WTC11 (cell line): ENCODE results near the gene HOXB6. TPM values are rescaled to one million over a fixed set of nuclear protein-coding genes. Genes with fewer than 3 reads are reported as not detected.

Experiments
- ATAC-seq: fragments of 200-7000 bp; cut with Tn5 transposase; 2 replicates; pipeline ENCODE4 v1.10.0; 2021; ENCODE audit warnings: mild to moderate bottlenecking, moderate library complexity
- CTCF ChIA-PET: fragments of 300-600 bp; sonication (Branson Sonifier 250); formaldehyde crosslinking; loops from one replicate; lab custom pipeline; 2021; ENCODE audit warnings: antibody characterized with exemption; lab: Charles Lee
- POLR2A ChIA-PET: fragments of 350-600 bp; sonication (Branson Sonifier 250); formaldehyde crosslinking; loops from one replicate; lab custom pipeline; 2021; ENCODE audit warnings: antibody characterized with exemption; lab: Charles Lee
- DNase-seq: peaks from one replicate; pipeline ENCODE4 v3.0.0; 2021; ENCODE audit warnings: low spot score
- H3K27ac Mint-ChIP-seq: 2 replicates; pipeline ENCODE4 v1.8.0; 2021; ENCODE audit warnings: mixed read lengths
- H3K27me3 Mint-ChIP-seq: 2 replicates; pipeline ENCODE4 v1.8.0; 2021; ENCODE audit warnings: low read depth, mild to moderate bottlenecking, moderate library complexity, mixed read lengths
- H3K36me3 Mint-ChIP-seq: 2 replicates; pipeline ENCODE4 v1.8.0; 2021; ENCODE audit warnings: mixed read lengths
- H3K4me1 Mint-ChIP-seq: 2 replicates; pipeline ENCODE4 v1.8.0; 2022; ENCODE audit warnings: mixed read lengths
- H3K4me3 Mint-ChIP-seq: 2 replicates; pipeline ENCODE4 v1.8.0; 2021; ENCODE audit warnings: mild to moderate bottlenecking, moderate library complexity, mixed read lengths
- H3K9me3 Mint-ChIP-seq: 2 replicates; pipeline ENCODE4 v1.8.0; 2021; ENCODE audit warnings: mixed read lengths
- CREB1 ChIP-seq: sonication (generic); formaldehyde crosslinking; IDR thresholded peaks from 2 replicates; pipeline ENCODE4 v1.8.0; 2023; ENCODE audit warnings: mild to moderate bottlenecking, missing genetic modification reagents
- EMX1 ChIP-seq: fragments of 250-450 bp; sonication (Bioruptor Pico); IDR thresholded peaks from 2 replicates; pipeline ENCODE4 v1.8.0; 2021; ENCODE audit warnings: mild to moderate bottlenecking
- PRRX2 ChIP-seq: fragments of 250-450 bp; sonication (Bioruptor Pico); IDR thresholded peaks from 2 replicates; pipeline ENCODE4 v1.8.0; 2021; ENCODE audit warnings: mild to moderate bottlenecking
- SMAD4 ChIP-seq: sonication (generic); formaldehyde crosslinking; IDR thresholded peaks from 2 replicates; pipeline ENCODE4 v1.8.0; 2022; ENCODE audit warnings: mild to moderate bottlenecking, missing genetic modification reagents
- ZBTB21 ChIP-seq: sonication (generic); formaldehyde crosslinking; IDR thresholded peaks from 2 replicates; pipeline ENCODE4 v1.8.1; 2023; ENCODE audit warnings: mild to moderate bottlenecking, missing genetic modification reagents, borderline replicate concordance
- ZNF423 ChIP-seq: fragments of 250-450 bp; sonication (Bioruptor Pico); IDR thresholded peaks from 2 replicates; pipeline ENCODE4 v2.1.2; 2022; ENCODE audit warnings: mild to moderate bottlenecking, moderate library complexity
- total RNA-seq: library from RNA; stranded (reverse); gene quantifications from 3 replicates; pipeline ENCODE4 v1.2.3, GENCODE V29; 2021
- TF ChIP-seq, protein P1 (sequence below): fragments of 250-450 bp; sonication (Bioruptor Pico); IDR thresholded peaks from 2 replicates; pipeline ENCODE4 v1.8.0; 2021; ENCODE audit warnings: mild to moderate bottlenecking
- TF ChIP-seq, protein P2 (sequence below): sonication (generic); formaldehyde crosslinking; conservative IDR thresholded peaks from 2 replicates; pipeline ENCODE4 v1.8.1; 2022; ENCODE audit warnings: mild to moderate bottlenecking, missing genetic modification reagents
- TF ChIP-seq, protein P3 (sequence below): sonication (generic); formaldehyde crosslinking; IDR thresholded peaks from 2 replicates; pipeline ENCODE4 v1.8.0; 2023; ENCODE audit warnings: missing genetic modification reagents, mild to moderate bottlenecking, borderline replicate concordance
- TF ChIP-seq, protein P4 (sequence below): sonication (generic); formaldehyde crosslinking; IDR thresholded peaks from 2 replicates; pipeline ENCODE4 v1.8.0; 2022; ENCODE audit warnings: missing genetic modification reagents
- TF ChIP-seq, protein P5 (sequence below): sonication (generic); formaldehyde crosslinking; IDR thresholded peaks from 2 replicates; pipeline ENCODE4 v1.8.0; 2022; ENCODE audit warnings: mild to moderate bottlenecking, missing genetic modification reagents
- TF ChIP-seq, protein P6 (sequence below): fragments of 250-450 bp; sonication (Bioruptor Pico); IDR thresholded peaks from 2 replicates; pipeline ENCODE4 v2.1.2; 2022; ENCODE audit warnings: mild to moderate bottlenecking, moderate library complexity
- TF ChIP-seq, protein P7 (sequence below): sonication (generic); formaldehyde crosslinking; IDR thresholded peaks from 2 replicates; pipeline ENCODE4 v1.8.1; 2022; ENCODE audit warnings: mild to moderate bottlenecking, moderate library complexity, missing genetic modification reagents
- TF ChIP-seq, protein P8 (sequence below): fragments of 250-450 bp; sonication (Bioruptor Pico); IDR thresholded peaks from 2 replicates; pipeline ENCODE4 v1.9.0; 2021; ENCODE audit warnings: moderate library complexity, mild to moderate bottlenecking, inconsistent platforms, borderline replicate concordance

The HOXB6 gene
- total RNA-seq, 1 experiment from 2014 or later, result not detected

DNA sequence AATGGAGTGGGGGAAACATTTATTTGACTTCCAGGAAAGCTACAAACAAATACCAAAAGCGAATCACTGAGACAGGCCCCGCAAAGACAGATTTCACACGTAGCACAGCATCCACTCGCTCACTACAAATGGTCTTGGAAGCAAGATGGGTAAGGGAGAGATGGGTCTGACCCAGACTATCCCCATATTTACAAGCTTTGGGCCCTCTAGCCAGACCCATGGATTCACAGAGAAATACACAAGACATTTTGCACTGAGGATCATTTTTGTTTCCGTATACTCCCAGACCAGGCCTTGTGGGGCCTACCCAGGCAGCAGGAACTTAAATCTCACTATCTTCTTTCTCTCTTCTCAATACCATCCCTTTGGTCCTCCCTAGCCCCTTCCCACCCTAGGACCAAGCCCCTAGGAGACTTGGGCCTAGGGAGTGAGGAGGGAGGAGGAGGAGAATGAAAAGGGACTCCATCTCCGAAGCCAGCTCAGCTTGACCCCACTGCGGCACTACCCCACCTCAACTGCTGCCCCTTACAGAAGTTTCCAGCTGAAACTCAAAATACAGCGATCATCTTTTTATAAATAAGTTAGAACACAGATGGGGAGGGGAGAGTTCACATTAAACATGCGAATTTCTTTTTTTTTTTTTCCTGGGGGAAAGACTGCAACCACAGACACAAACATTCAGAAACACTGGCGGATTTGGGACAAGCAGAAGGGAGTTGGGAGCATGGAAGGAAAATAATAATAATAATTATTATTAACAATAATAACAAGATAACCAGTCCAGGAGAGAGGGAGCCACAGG lies 13.3 kb downstream of the HOXB6 start:
- peaks cover 2% of the 10 kb centered on the region; the same call in 1 of the 2 replicates for H3K36me3 Mint-ChIP-seq
- ChIA-PET CTCF (interaction anchor here (1.0 to 2.5 kb wide), 6 partner anchors 10 to 255 kb away, joined by 3 to 15 read pairs (median 8); no protein-coding TSS in a partner anchor), POLR2A (no interaction called here)
- H3K4me1 Mint-ChIP-seq, result peaks cover 46% of the 10 kb centered on the region
- peaks cover 100% of the 10 kb centered on the region; the same call in 1 of the 2 replicates for H3K27me3 Mint-ChIP-seq
- DNase-seq, result no peak
- no peak for TF ChIP-seq ZNF423 (CRISPR knock-in tag)
- TF ChIP-seq, protein P1, sequence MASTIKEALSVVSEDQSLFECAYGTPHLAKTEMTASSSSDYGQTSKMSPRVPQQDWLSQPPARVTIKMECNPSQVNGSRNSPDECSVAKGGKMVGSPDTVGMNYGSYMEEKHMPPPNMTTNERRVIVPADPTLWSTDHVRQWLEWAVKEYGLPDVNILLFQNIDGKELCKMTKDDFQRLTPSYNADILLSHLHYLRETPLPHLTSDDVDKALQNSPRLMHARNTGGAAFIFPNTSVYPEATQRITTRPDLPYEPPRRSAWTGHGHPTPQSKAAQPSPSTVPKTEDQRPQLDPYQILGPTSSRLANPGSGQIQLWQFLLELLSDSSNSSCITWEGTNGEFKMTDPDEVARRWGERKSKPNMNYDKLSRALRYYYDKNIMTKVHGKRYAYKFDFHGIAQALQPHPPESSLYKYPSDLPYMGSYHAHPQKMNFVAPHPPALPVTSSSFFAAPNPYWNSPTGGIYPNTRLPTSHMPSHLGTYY (CRISPR knock-in tag), result no peak
- TF ChIP-seq, protein P2, sequence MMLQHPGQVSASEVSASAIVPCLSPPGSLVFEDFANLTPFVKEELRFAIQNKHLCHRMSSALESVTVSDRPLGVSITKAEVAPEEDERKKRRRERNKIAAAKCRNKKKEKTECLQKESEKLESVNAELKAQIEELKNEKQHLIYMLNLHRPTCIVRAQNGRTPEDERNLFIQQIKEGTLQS (CRISPR knock-in tag), result no peak
- TF ChIP-seq, protein P3, sequence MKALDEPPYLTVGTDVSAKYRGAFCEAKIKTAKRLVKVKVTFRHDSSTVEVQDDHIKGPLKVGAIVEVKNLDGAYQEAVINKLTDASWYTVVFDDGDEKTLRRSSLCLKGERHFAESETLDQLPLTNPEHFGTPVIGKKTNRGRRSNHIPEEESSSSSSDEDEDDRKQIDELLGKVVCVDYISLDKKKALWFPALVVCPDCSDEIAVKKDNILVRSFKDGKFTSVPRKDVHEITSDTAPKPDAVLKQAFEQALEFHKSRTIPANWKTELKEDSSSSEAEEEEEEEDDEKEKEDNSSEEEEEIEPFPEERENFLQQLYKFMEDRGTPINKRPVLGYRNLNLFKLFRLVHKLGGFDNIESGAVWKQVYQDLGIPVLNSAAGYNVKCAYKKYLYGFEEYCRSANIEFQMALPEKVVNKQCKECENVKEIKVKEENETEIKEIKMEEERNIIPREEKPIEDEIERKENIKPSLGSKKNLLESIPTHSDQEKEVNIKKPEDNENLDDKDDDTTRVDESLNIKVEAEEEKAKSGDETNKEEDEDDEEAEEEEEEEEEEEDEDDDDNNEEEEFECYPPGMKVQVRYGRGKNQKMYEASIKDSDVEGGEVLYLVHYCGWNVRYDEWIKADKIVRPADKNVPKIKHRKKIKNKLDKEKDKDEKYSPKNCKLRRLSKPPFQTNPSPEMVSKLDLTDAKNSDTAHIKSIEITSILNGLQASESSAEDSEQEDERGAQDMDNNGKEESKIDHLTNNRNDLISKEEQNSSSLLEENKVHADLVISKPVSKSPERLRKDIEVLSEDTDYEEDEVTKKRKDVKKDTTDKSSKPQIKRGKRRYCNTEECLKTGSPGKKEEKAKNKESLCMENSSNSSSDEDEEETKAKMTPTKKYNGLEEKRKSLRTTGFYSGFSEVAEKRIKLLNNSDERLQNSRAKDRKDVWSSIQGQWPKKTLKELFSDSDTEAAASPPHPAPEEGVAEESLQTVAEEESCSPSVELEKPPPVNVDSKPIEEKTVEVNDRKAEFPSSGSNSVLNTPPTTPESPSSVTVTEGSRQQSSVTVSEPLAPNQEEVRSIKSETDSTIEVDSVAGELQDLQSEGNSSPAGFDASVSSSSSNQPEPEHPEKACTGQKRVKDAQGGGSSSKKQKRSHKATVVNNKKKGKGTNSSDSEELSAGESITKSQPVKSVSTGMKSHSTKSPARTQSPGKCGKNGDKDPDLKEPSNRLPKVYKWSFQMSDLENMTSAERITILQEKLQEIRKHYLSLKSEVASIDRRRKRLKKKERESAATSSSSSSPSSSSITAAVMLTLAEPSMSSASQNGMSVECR (CRISPR knock-in tag), result no peak
- TF ChIP-seq, protein P4, sequence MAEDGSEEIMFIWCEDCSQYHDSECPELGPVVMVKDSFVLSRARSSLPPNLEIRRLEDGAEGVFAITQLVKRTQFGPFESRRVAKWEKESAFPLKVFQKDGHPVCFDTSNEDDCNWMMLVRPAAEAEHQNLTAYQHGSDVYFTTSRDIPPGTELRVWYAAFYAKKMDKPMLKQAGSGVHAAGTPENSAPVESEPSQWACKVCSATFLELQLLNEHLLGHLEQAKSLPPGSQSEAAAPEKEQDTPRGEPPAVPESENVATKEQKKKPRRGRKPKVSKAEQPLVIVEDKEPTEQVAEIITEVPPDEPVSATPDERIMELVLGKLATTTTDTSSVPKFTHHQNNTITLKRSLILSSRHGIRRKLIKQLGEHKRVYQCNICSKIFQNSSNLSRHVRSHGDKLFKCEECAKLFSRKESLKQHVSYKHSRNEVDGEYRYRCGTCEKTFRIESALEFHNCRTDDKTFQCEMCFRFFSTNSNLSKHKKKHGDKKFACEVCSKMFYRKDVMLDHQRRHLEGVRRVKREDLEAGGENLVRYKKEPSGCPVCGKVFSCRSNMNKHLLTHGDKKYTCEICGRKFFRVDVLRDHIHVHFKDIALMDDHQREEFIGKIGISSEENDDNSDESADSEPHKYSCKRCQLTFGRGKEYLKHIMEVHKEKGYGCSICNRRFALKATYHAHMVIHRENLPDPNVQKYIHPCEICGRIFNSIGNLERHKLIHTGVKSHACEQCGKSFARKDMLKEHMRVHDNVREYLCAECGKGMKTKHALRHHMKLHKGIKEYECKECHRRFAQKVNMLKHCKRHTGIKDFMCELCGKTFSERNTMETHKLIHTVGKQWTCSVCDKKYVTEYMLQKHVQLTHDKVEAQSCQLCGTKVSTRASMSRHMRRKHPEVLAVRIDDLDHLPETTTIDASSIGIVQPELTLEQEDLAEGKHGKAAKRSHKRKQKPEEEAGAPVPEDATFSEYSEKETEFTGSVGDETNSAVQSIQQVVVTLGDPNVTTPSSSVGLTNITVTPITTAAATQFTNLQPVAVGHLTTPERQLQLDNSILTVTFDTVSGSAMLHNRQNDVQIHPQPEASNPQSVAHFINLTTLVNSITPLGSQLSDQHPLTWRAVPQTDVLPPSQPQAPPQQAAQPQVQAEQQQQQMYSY (CRISPR knock-in tag), result no peak
- no peak for TF ChIP-seq EMX1 (CRISPR knock-in tag)
- TF ChIP-seq PRRX2 (CRISPR knock-in tag), result no peak
- TF ChIP-seq, protein P5, sequence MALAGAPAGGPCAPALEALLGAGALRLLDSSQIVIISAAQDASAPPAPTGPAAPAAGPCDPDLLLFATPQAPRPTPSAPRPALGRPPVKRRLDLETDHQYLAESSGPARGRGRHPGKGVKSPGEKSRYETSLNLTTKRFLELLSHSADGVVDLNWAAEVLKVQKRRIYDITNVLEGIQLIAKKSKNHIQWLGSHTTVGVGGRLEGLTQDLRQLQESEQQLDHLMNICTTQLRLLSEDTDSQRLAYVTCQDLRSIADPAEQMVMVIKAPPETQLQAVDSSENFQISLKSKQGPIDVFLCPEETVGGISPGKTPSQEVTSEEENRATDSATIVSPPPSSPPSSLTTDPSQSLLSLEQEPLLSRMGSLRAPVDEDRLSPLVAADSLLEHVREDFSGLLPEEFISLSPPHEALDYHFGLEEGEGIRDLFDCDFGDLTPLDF, result no peak
- TF ChIP-seq, protein P6, sequence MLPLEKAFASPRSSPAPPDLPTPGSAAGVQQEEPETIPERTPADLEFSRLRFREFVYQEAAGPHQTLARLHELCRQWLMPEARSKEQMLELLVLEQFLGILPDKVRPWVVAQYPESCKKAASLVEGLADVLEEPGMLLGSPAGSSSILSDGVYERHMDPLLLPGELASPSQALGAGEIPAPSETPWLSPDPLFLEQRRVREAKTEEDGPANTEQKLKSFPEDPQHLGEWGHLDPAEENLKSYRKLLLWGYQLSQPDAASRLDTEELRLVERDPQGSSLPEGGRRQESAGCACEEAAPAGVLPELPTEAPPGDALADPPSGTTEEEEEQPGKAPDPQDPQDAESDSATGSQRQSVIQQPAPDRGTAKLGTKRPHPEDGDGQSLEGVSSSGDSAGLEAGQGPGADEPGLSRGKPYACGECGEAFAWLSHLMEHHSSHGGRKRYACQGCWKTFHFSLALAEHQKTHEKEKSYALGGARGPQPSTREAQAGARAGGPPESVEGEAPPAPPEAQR, result no peak
- no peak for TF ChIP-seq SMAD4 (CRISPR knock-in tag)
- TF ChIP-seq ZBTB21 (CRISPR knock-in tag), result no peak
- TF ChIP-seq, protein P7, sequence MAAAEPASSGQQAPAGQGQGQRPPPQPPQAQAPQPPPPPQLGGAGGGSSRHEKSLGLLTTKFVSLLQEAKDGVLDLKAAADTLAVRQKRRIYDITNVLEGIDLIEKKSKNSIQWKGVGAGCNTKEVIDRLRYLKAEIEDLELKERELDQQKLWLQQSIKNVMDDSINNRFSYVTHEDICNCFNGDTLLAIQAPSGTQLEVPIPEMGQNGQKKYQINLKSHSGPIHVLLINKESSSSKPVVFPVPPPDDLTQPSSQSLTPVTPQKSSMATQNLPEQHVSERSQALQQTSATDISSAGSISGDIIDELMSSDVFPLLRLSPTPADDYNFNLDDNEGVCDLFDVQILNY (CRISPR knock-in tag), result no peak
- TF ChIP-seq, protein P8, sequence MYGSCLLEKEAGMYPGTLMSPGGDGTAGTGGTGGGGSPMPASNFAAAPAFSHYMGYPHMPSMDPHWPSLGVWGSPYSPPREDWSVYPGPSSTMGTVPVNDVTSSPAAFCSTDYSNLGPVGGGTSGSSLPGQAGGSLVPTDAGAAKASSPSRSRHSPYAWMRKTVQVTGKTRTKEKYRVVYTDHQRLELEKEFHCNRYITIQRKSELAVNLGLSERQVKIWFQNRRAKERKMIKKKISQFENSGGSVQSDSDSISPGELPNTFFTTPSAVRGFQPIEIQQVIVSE (CRISPR knock-in tag), result no peak
- TF ChIP-seq CREB1, result no peak
- H3K4me3 Mint-ChIP-seq, result no peak overlapping the region
- ATAC-seq, result no peak
- no peaks in the 10 kb centered on the region for H3K9me3 Mint-ChIP-seq
- H3K27ac Mint-ChIP-seq, result no peak overlapping the region
